ENCODE results near the gene WNK1. TPM values are rescaled to one million over a fixed set of nuclear protein-coding genes. Genes with fewer than 3 reads are reported as not detected.
A peak's percentile ranks its signal among the peaks of the same experiment; 100 is the strongest.

The WNK1 gene
- polyA plus RNA-seq, 3 donors: 8.7 to 57.2 (median 20.9) TPM

DNA sequence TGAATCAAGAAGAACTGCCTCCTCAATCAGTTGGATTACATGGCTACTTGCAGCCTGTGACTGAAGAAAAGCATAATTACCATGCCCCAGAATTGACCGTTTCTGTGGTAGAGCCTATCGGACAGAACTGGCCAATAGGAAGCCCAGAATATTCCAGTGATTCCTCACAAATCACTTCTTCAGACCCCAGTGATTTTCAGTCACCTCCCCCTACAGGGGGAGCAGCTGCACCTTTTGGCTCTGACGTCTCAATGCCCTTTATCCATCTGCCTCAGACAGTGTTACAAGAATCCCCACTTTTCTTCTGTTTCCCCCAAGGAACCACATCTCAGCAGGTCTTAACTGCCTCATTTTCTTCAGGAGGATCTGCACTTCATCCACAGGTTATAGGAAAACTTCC is 116.3 kb downstream of the WNK1 start:
- H3K9me3 Mint-ChIP-seq: peaks cover 0 to 2% (median 0%) of the 10 kb centered on the region in 7 donors
- H3K27ac ChIP-seq (ENCODE audit: low read depth in 1 of 2, low read length in 2 of 2): peak overlapping the region in 1 of 2 donors; percentile 4
- H3K36me3 ChIP-seq (replicated peaks in 1 of 2; ENCODE audit: control insufficient read depth in 1 of 2, insufficient read depth in 2 of 2, low read length in 2 of 2): peaks cover 96 to 100% of the 10 kb centered on the region in 2 donors
- no peak overlapping the region for H3K4me3 ChIP-seq (replicated peaks in 1 of 3; ENCODE audit: low read depth in 2 of 3, low read length in 3 of 3)
- H3K27ac Mint-ChIP-seq: peak overlapping the region in 2 of 7 donors; percentile 7 to 37
- H3K27me3 Mint-ChIP-seq (ENCODE audit: low read depth in 3 of 3): no peaks in the 10 kb centered on the region
- H3K9ac ChIP-seq (ENCODE audit: insufficient read depth, low read length, poor library complexity, severe bottlenecking): no peak overlapping the region
- no peaks in the 10 kb centered on the region for H3K79me2 ChIP-seq (ENCODE audit: insufficient read depth, low read length)
- 74% methylated on average over 3 of the region's 3 CpGs for WGBS (ENCODE audit: insufficient coverage)
- H3K9me3 ChIP-seq (replicated peaks in 1 of 2; ENCODE audit: control insufficient read depth in 1 of 2, insufficient read depth in 1 of 2, low read length in 2 of 2): no peaks in the 10 kb centered on the region
- no peak overlapping the region for H2AFZ ChIP-seq (ENCODE audit: insufficient read depth, low read depth, low read length, poor library complexity, severe bottlenecking)
- no peak for DNase-seq
- H3K4me1 Mint-ChIP-seq: no peaks in the 10 kb centered on the region
- no peaks in the 10 kb centered on the region for H3K4me1 ChIP-seq (ENCODE audit: control insufficient read depth in 1 of 2, insufficient read depth in 2 of 2, low read length in 2 of 2)
- TF ChIP-seq, protein P1, sequence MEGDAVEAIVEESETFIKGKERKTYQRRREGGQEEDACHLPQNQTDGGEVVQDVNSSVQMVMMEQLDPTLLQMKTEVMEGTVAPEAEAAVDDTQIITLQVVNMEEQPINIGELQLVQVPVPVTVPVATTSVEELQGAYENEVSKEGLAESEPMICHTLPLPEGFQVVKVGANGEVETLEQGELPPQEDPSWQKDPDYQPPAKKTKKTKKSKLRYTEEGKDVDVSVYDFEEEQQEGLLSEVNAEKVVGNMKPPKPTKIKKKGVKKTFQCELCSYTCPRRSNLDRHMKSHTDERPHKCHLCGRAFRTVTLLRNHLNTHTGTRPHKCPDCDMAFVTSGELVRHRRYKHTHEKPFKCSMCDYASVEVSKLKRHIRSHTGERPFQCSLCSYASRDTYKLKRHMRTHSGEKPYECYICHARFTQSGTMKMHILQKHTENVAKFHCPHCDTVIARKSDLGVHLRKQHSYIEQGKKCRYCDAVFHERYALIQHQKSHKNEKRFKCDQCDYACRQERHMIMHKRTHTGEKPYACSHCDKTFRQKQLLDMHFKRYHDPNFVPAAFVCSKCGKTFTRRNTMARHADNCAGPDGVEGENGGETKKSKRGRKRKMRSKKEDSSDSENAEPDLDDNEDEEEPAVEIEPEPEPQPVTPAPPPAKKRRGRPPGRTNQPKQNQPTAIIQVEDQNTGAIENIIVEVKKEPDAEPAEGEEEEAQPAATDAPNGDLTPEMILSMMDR (IDR thresholded peaks at IDR 0.05): no peak
- H3K36me3 Mint-ChIP-seq: peaks cover 63 to 78% of the 10 kb centered on the region in 2 donors
- H3K4me3 Mint-ChIP-seq: no peak overlapping the region
- H3K27me3 ChIP-seq (ENCODE audit: control insufficient read depth in 2 of 2, insufficient read depth in 2 of 2, low read length in 2 of 2): no peaks in the 10 kb centered on the region
- no peak overlapping the region for H3K4me2 ChIP-seq (replicated peaks; ENCODE audit: extremely low read depth, low read length, poor library complexity, severe bottlenecking)
- H4K20me1 ChIP-seq (ENCODE audit: insufficient read depth, low read length): peaks cover 19% of the 10 kb centered on the region
- intact Hi-C loops (cut with micrococcal nuclease): no loop called here

DNA sequence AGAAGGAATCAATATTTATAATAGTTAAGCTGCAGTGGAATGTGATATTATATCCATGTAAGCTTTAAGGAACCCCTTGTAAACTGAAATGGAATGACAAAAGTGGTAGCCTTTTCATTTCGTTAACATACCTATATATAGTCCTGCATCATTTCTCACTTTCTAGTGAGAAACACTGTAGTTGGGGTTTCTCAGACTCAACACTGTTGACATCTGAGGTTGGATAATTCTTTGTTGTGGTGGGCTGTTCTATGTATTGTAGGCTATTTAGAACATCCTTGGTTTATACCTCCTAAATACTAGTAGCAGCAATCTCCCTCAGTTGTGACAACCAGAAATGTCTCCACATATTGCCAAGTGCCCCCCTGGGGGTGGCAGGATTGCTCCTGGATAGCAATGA is 118.0 kb downstream of the WNK1 start:
- Mint-ChIP-seq H3K27ac (no peak overlapping the region), H3K4me3 (no peak overlapping the region), H3K27me3 (ENCODE audit: low read depth in 3 of 3) (peaks cover 0 to 1% (median 0%) of the 10 kb centered on the region in 3 donors), H3K9me3 (peaks cover 0 to 2% (median 0%) of the 10 kb centered on the region in 7 donors), H3K36me3 (peaks cover 59 to 78% of the 10 kb centered on the region in 2 donors), H3K4me1 (no peaks in the 10 kb centered on the region)
- TF ChIP-seq, protein P1 (IDR thresholded peaks at IDR 0.05): no peak
- H3K27me3 ChIP-seq (ENCODE audit: control insufficient read depth in 2 of 2, insufficient read depth in 2 of 2, low read length in 2 of 2): no peaks in the 10 kb centered on the region
- H2AFZ ChIP-seq (ENCODE audit: insufficient read depth, low read depth, low read length, poor library complexity, severe bottlenecking): no peak overlapping the region
- intact Hi-C loops (cut with micrococcal nuclease): no loop called here
- peak overlapping the region in 1 of 2 donors; percentile 1 for H3K27ac ChIP-seq (ENCODE audit: low read depth in 1 of 2, low read length in 2 of 2)
- no peak overlapping the region for H3K9ac ChIP-seq (ENCODE audit: insufficient read depth, low read length, poor library complexity, severe bottlenecking)
- H3K79me2 ChIP-seq (ENCODE audit: insufficient read depth, low read length): no peaks in the 10 kb centered on the region
- peaks cover 19% of the 10 kb centered on the region for H4K20me1 ChIP-seq (ENCODE audit: insufficient read depth, low read length)
- peaks cover 95 to 99% of the 10 kb centered on the region in 2 donors for H3K36me3 ChIP-seq (replicated peaks in 1 of 2; ENCODE audit: control insufficient read depth in 1 of 2, insufficient read depth in 2 of 2, low read length in 2 of 2)
- no peaks in the 10 kb centered on the region for H3K4me1 ChIP-seq (ENCODE audit: control insufficient read depth in 1 of 2, insufficient read depth in 2 of 2, low read length in 2 of 2)
- H3K9me3 ChIP-seq (replicated peaks in 1 of 2; ENCODE audit: control insufficient read depth in 1 of 2, insufficient read depth in 1 of 2, low read length in 2 of 2): no peaks in the 10 kb centered on the region
- DNase-seq: no peak
- no peak overlapping the region for H3K4me3 ChIP-seq (replicated peaks in 1 of 3; ENCODE audit: low read depth in 2 of 3, low read length in 3 of 3)
- no peak overlapping the region for H3K4me2 ChIP-seq (replicated peaks; ENCODE audit: extremely low read depth, low read length, poor library complexity, severe bottlenecking)
- no CpG with 5 or more reads among the region's 1 CpG for WGBS (ENCODE audit: insufficient coverage)
